NOMO-1 treated with dmso at 0.1 percent for 144 hours (cell line): ENCODE measurements around the gene BMF.
"Not testable (repeated sequence)": the region's sequence is repeated elsewhere in the genome, so short reads cannot be mapped to it uniquely, and the experiment has no call there.

ENCODE experiments used
- DNase-seq: peaks from one replicate; lab custom pipeline; 2025; ENCODE audit not compliant: unreplicated experiment; lab: John Stamatoyannopoulos, UW

BMF gene

GRCh38 chr15:40088929-40089755, 19.5 kb downstream of the BMF start:
- DNase-seq, result no peak

GRCh38 chr15:40087991-40088928, 20.4 kb downstream of the BMF start:
- DNase-seq, result no peak

DNA sequence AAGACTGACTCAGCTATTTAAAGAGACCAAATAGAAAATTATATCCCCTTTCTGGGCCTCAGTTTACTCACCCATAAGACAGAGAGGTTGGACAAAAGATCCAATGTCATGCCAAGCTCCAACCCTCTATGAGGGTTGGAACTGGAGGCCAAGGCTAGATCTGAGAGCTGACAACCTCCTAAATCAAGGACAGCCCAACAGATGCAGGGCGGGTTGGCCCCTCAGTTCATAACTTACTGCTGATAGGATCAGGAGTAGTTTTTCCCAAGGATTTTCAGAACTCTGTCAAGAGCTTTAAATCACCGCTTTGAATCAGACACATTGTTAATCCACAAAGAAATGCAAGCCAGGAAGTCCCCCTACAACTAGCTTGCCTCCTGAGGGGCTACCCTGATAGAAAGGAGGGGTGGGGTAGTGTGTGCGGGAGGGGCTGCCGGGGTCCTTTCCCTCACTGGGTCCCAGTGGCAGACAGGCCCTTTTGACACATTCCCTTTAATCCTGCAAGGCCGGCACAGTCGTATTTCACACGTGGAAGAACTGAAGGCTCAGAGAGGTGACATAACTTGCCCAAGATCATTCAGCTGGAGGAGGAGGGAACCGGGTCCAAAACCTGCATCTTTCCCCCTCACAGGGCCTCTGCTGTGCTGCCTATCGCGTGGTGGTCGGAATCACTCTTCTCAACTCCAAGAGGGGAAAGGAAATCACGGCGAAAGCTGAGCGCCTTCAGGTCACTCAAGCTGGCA, 21.4 kb downstream of the BMF start:
- no peak for DNase-seq

- no peak for DNase-seq
These were observed 23.4 kb downstream of the BMF start for GRCh38 chr15:40085266-40085665.

DNA sequence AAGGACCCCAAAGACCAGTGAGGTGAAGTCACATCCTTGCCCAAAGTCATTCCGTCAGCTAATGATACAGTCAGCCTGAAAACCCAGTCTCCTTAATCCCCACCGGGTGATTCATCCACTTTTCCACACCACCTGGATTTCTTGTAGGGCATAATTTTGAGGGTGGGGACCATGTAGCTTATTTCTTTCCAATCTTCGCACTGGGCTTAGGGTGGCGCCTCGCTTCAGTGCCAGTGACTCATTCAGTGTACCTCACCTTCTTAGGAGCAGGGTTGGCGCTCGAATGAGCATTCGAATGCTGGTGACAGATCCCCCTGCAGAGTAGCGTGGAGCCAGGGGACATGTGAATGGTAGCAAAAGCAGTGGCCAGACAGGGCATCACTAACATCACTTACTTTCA, 24.0 kb downstream of the BMF start:
- DNase-seq, result no peak

- DNase-seq, result no peak
These were observed 26.3 kb downstream of the BMF start for GRCh38 chr15:40082195-40082883.

DNA sequence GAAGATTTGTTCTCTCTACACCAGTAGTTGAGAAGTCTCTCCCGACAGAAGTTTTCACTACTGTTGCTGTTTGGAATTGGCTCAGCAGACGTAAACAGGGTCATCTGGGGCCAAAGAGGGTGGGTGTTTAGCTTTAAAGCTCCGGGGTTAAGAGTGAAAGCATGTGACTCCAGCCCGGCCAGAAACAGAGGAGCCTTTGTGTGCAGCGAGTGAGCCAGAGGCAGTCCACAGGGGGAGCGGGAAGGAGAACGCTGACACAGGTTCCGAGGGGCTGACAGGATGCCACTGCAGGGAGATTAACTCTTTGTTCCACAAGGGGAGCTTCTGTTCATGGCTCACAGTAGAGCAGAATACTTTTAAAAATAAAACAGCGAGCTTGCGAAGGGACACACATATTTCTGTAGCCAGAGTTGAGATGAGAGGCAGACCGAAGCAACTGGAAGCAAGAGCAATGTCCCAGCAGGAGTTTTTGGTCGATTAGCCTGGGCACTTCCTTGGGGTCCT, 26.9 kb downstream of the BMF start:
- no peak for DNase-seq

GRCh38 chr15:40080847-40081246, 27.8 kb downstream of the BMF start:
- DNase-seq, result no peak

DNA sequence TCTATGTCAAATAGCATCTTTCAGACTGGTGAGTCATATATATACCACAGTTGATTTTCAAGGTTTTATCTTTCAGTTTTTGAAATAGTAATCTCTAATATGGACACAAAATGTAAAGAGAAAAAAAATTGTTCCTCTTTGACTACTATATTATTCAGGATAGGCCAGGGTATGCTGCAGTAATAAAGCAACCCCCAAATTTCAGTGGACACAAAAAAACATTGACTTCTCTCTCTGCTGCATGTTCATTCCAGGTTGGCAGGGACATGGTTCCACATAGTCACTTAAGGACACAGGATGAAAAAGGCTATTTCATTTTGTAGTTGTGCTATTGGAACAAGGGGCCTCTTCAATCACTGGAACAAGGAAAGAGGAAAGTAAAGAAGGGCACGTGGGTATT, 28.6 kb downstream of the BMF start:
- no peak for DNase-seq

DNA sequence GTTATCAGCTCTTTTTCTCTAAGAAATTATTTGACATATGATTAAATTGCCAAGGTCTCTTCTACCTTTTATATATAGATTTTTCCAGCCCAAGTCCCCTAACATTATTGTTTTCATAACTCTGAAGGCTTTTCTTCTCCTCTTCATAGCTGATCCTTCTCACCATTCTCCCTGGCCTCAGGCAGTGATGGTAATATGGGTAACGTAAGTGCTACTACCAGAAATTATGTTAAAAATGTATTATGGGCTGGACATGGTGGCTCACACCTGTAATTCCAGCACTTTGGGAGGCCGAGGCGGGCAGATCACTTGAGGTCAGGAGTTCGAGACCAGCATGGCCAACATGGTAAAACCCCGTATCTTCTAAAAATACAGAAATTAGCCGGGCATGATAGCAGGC, 29.2 kb downstream of the BMF start:
- DNase-seq, result no peak

GRCh38 chr15:40075298-40076044, 33.2 kb downstream of the BMF start:
- DNase-seq, result no peak

GRCh38 chr15:40074656-40075055, 34.0 kb downstream of the BMF start:
- DNase-seq, result not testable (repeated sequence)

DNA sequence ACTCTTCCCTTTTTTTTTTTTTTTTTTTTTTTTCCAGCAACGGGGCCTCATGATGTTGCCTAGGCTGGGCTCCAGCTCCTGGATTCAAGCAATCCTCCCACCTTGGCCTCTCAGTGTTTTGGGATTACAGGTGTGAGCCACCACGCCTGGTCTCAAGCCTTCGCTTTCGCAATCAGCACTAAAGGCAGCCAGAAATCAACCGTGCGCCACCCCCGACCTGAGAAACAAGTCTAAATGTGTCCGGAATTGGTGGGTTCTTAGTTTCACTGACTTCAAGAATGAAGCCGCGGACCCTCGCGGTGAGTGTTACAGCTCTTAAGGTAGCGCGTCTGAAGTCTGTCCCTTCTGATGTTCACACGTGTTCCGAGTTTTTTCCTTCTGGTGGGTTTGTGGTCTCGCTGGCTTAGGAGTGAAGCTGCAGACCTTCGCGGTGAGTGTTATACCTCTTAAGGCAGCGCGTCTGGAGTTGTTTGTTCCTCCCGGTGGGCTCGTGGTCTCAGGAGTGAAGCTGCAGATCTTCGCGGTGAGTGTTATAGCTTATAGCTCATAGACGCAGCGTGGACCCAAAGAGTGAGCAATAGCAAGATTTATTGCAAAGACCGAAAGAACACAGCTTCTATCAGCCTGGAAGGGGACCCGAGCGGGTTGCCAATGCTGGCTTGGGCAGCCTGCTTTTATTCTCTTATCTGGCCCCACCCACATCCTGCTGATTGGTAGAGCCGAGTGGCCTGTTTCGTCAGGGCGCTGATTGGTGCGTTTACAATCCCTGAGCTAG, 34.8 kb downstream of the BMF start:
- DNase-seq, result not testable (repeated sequence)

DNA sequence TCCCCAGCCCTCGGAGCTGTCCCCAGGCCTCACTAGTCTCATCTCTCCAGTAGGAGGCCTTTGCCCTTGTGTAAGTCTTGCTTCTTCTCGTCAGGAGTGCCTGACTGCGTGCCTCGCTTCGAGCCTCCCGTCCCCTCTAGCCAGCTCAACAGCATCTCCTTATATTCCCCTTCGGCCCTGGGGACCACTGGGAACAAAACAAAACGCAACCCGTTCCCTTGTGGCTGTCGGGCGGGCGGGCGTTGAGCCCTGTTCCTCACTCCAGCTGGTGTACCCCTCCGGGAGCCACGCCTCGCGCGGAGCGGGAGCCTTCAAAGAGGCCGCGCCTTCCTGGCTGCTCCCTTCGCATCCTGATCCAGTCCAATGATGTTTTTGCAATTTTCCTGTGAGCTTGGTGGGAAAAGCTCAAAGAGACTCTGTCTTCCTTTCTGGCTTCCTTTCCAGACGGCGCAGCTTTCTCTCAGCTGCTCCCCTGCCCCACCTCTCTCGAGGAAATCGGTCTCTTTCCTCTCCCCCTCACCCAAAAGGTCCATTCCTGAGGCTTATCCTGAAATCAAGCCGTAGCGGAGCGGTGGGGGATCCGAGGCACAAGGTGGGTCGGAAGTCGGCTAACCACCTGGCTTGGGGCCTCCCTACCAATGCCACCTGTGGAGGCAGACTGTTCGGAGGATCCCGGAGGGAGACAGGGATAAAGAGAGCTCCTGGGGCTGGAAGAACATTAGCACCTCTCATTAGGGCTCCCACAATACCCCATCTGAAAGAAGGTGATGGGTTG, 36.3 kb downstream of the BMF start:
- no peak for DNase-seq

DNA sequence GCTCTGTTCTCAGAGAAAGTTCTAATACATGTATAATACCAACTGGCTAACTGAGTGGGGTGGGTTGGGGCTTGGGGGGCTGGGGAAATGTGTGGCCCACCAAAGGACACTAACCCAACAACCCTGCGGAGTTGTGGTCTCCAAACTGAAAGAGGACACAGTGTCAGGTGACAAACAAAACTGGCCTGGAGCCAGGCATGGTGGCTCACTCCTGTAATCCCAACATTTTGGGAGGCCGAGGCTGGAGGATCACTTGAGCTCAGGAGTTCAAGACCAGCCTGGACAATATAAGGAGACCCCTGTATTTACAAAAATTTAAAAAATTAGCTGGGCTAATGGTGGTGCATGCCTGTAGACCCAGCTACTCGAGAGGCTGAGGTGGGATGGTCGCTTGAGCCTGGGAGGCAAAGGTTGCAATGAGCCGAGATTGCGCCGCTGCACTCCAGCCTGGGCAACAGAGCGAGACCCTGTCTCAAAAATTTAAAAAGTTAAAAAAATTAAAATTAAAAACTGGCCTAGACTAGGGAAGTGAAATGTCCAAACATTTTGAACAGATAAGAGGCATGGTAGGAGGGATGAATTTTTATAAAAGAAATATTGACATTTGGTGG, 38.0 kb downstream of the BMF start:
- DNase-seq, result no peak

DNA sequence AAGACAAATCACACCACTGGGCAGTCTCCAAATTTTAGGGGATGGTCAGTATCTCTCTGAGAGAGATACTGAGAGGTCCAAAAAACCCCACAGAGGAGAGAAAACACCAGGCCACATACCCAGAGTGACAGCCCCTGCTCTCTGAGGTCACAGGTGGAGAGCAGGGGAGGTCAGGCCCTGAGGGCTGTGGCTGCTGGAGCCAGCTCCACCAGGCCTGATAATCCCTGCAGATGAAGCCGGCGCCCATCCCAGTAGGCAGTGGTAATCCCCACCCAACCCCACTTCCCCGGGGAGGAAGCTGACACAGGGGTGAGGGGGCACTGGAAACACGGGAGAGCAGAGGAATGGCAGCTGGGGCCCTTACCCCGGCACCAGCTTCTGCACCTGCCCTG, 38.5 kb downstream of the BMF start:
- DNase-seq, result no peak

DNA sequence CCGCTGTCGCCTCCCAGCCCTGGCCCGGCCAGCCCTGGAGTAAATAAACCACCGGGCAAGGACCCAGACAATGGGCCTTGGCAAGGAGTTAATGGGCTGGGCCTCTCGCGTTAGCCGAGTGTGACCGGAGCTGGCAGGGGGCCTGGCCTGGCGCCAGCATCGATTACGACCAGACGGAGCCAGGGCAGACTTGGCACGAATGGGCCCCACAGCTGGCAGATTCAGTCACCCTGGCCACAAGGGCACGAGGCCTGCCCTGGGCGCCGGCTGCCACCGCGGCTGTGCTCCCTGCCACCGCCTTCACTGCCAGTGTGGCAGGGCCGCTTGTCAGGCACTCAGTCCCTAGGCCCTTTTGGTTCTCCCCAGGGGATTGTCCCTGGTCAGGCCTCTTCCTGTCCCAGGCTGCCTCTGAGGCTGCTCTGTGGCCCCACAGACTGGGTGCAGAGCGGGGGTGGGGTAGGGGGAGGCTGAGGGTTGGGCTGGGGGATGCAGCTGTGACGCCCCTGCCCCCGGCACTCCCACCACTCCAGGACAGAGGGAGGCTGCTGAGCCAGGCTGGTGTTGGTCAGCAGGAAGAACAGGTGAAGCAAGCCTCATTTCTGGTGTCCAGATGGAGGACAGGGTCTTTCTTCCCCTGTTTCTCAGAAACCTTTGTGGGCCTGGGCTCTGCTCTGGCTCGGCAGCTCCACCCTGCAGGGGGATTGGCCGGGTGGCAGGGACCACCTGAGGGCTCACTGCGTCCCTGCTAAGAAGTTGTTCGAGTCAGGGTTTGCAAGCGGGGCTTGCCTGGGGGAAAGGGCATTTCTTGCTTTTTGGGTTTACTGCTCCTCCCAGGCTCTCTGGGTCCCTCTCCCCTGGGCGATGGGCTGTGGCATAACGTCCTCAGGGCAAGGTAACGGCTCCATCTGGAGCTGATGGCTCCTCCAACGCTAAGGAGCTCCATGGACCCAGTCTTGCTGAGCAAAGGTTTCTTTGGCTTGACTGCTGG, 39.2 kb downstream of the BMF start:
- DNase-seq, result no peak
